Panc1 (cell line): ENCODE data around the gene PDE3B.

Experiments used
- POLR2AphosphoS5 ChIP-seq: IDR thresholded peaks from 2 replicates; pipeline ENCODE4 v1.6.1; 2012; ENCODE audit warnings: mild to moderate bottlenecking, low read depth, low read length, moderate library complexity
- SIN3A ChIP-seq: IDR thresholded peaks from 2 replicates; pipeline ENCODE4 v1.6.1; 2012; ENCODE audit warnings: low read depth, mild to moderate bottlenecking, low read length, moderate library complexity, borderline replicate concordance; ENCODE audit not compliant: insufficient read depth
- TCF7L2 ChIP-seq: IDR thresholded peaks from 2 replicates; pipeline ENCODE4 v1.6.1; 2011; ENCODE audit warnings: mild to moderate bottlenecking, low read depth, low read length, inconsistent platforms
- TF ChIP-seq, protein P1 (sequence below): fragments of 450-650 bp; IDR thresholded peaks from 2 replicates; pipeline ENCODE4 v1.5.1; 2017; ENCODE audit warnings: mild to moderate bottlenecking
- TF ChIP-seq, protein P2 (sequence below), 2 experiments: IDR thresholded peaks; 2 replicates each; pipeline ENCODE4 v1.6.1; 2011 to 2012; ENCODE audit warnings: low read depth in 2 of 2, control low read depth in 1 of 2, low read length in 1 of 2, mild to moderate bottlenecking in 1 of 2, moderate library complexity in 1 of 2; ENCODE audit not compliant: insufficient read depth in 1 of 2

DNA sequence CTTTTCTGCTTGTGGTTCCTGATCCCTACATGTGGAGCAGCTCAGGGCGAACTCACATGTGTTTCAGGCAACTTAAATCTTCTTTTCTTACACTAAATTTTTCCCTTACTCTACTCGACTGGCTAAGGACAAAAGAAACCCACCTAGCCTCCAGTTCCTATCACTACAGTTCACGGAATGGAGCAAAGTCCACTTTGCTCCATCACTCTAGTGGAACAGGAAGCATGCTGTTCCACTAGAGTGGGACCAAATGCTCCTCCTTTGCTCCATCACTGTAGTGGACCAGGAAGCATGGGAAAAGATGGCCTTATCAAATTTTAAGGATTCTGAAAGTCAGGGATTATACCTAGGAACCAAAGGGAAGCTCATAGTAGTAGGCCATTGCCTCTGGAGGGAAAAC, 36.1 kb downstream of the PDE3B start:
- TF ChIP-seq, protein P1, sequence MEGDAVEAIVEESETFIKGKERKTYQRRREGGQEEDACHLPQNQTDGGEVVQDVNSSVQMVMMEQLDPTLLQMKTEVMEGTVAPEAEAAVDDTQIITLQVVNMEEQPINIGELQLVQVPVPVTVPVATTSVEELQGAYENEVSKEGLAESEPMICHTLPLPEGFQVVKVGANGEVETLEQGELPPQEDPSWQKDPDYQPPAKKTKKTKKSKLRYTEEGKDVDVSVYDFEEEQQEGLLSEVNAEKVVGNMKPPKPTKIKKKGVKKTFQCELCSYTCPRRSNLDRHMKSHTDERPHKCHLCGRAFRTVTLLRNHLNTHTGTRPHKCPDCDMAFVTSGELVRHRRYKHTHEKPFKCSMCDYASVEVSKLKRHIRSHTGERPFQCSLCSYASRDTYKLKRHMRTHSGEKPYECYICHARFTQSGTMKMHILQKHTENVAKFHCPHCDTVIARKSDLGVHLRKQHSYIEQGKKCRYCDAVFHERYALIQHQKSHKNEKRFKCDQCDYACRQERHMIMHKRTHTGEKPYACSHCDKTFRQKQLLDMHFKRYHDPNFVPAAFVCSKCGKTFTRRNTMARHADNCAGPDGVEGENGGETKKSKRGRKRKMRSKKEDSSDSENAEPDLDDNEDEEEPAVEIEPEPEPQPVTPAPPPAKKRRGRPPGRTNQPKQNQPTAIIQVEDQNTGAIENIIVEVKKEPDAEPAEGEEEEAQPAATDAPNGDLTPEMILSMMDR: no peak
- TF ChIP-seq POLR2AphosphoS5 (no peak), TCF7L2 (no peak), SIN3A (no peak)
- TF ChIP-seq, protein P2, sequence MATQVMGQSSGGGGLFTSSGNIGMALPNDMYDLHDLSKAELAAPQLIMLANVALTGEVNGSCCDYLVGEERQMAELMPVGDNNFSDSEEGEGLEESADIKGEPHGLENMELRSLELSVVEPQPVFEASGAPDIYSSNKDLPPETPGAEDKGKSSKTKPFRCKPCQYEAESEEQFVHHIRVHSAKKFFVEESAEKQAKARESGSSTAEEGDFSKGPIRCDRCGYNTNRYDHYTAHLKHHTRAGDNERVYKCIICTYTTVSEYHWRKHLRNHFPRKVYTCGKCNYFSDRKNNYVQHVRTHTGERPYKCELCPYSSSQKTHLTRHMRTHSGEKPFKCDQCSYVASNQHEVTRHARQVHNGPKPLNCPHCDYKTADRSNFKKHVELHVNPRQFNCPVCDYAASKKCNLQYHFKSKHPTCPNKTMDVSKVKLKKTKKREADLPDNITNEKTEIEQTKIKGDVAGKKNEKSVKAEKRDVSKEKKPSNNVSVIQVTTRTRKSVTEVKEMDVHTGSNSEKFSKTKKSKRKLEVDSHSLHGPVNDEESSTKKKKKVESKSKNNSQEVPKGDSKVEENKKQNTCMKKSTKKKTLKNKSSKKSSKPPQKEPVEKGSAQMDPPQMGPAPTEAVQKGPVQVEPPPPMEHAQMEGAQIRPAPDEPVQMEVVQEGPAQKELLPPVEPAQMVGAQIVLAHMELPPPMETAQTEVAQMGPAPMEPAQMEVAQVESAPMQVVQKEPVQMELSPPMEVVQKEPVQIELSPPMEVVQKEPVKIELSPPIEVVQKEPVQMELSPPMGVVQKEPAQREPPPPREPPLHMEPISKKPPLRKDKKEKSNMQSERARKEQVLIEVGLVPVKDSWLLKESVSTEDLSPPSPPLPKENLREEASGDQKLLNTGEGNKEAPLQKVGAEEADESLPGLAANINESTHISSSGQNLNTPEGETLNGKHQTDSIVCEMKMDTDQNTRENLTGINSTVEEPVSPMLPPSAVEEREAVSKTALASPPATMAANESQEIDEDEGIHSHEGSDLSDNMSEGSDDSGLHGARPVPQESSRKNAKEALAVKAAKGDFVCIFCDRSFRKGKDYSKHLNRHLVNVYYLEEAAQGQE (IDR thresholded peaks at IDR 0.05; ENCODE audit: insufficient read depth in 1 of 2, low read depth in 2 of 2, low read length in 1 of 2): no peak
